ENCODE results near the gene SLC29A3.

GRCh38 chr10:71357792-71358265, 38.8 kb downstream of the SLC29A3 start:
- TF ChIP-seq EZH2 (IDR thresholded peaks at IDR 0.05; ENCODE audit: low read depth), result no peak
- TF ChIP-seq CTCF (conservative IDR thresholded peaks at IDR 0.05), result no peak
